GM23338 (cell line): ENCODE measurements around the gene OTUD5. TPM values are rescaled to one million over a fixed set of nuclear protein-coding genes. Genes with fewer than 3 reads are reported as not detected.

Experiments
- ATAC-seq: fragments of 200-7000 bp; cut with Tn5 transposase; 3 replicates; pipeline ENCODE4 v1.9.1; 2020
- DNase-seq: peaks from one replicate; pipeline ENCODE4 v3.0.0-alpha.2; 2015; ENCODE audit warnings: low spot score
- H2AFZ ChIP-seq: fragments of 200-600 bp; sonication (generic); 2 replicates; pipeline ENCODE4 v1.8.0; 2016; ENCODE audit warnings: antibody characterized with exemption, mild to moderate bottlenecking, moderate library complexity
- H3F3A ChIP-seq: fragments of 200-600 bp; sonication (generic); replicated peaks from 2 replicates; pipeline ENCODE4 v1.8.0; 2017; ENCODE audit warnings: antibody characterized with exemption, mixed run types, low read depth
- H3K27ac ChIP-seq: fragments of 200-600 bp; sonication (generic); 2 replicates; pipeline ENCODE4 v1.6.1; 2016; ENCODE audit warnings: low read depth
- H3K27me3 ChIP-seq: fragments of 200-600 bp; sonication (generic); 2 replicates; pipeline ENCODE4 v1.8.0; 2016; ENCODE audit warnings: mild to moderate bottlenecking, mixed run types, moderate library complexity; ENCODE audit not compliant: insufficient read depth
- H3K36me3 ChIP-seq: fragments of 200-600 bp; sonication (generic); 2 replicates; pipeline ENCODE4 v1.8.0; 2016; ENCODE audit warnings: mild to moderate bottlenecking; ENCODE audit not compliant: insufficient read depth
- H3K4me1 ChIP-seq: fragments of 200-600 bp; sonication (generic); 2 replicates; pipeline ENCODE4 v1.8.0; 2016; ENCODE audit warnings: mild to moderate bottlenecking, moderate library complexity; ENCODE audit not compliant: insufficient read depth
- H3K4me2 ChIP-seq: fragments of 200-600 bp; sonication (generic); 2 replicates; pipeline ENCODE4 v1.7.1; 2017; ENCODE audit warnings: mixed run types
- H3K4me3 ChIP-seq: fragments of 200-600 bp; sonication (generic); 2 replicates; pipeline ENCODE4 v1.6.1; 2016; ENCODE audit warnings: mixed run types
- H3K79me2 ChIP-seq: fragments of 200-600 bp; sonication (generic); replicated peaks from 2 replicates; pipeline ENCODE4 v1.8.0; 2017; ENCODE audit warnings: mild to moderate bottlenecking; ENCODE audit not compliant: insufficient read depth
- H3K9me2 ChIP-seq: fragments of 200-600 bp; sonication (generic); 2 replicates; pipeline ENCODE4 v1.8.0; 2017; ENCODE audit not compliant: insufficient read depth
- H4K20me1 ChIP-seq: fragments of 200-600 bp; sonication (generic); replicated peaks from 2 replicates; pipeline ENCODE4 v1.8.0; 2017; ENCODE audit warnings: mild to moderate bottlenecking; ENCODE audit not compliant: insufficient read depth
- H3K27ac Mint-ChIP-seq: 2 replicates; pipeline ENCODE4 v1.8.0; 2020; ENCODE audit warnings: inconsistent platforms, mild to moderate bottlenecking, moderate library complexity, mixed read lengths
- H3K27me3 Mint-ChIP-seq: 3 replicates; pipeline ENCODE4 v1.8.0; 2022; ENCODE audit warnings: low read depth, mild to moderate bottlenecking, moderate library complexity, mixed read lengths, inconsistent platforms; ENCODE audit not compliant: insufficient read depth, poor library complexity
- H3K36me3 Mint-ChIP-seq: 3 replicates; pipeline ENCODE4 v1.8.0; 2021; ENCODE audit warnings: low read depth, mild to moderate bottlenecking, inconsistent platforms, moderate library complexity, mixed read lengths
- H3K4me1 Mint-ChIP-seq: 3 replicates; pipeline ENCODE4 v1.8.0; 2020; ENCODE audit warnings: mild to moderate bottlenecking, inconsistent platforms, mixed read lengths
- H3K4me3 Mint-ChIP-seq: 3 replicates; pipeline ENCODE4 v1.8.0; 2021; ENCODE audit warnings: moderate library complexity, mild to moderate bottlenecking, inconsistent platforms, mixed read lengths
- H3K9me3 Mint-ChIP-seq: 3 replicates; pipeline ENCODE4 v1.8.0; 2020; ENCODE audit warnings: moderate library complexity, mild to moderate bottlenecking, inconsistent platforms, mixed read lengths
- CREB1 ChIP-seq: fragments of 250-450 bp; sonication (Bioruptor Pico); IDR thresholded peaks from 2 replicates; pipeline ENCODE4 v1.5.0; 2020; ENCODE audit warnings: low read depth, mild to moderate bottlenecking, moderate library complexity
- EZH2 ChIP-seq: fragments of 200-600 bp; sonication (generic); IDR thresholded peaks from one replicate; pipeline ENCODE4 v1.8.0; 2017; ENCODE audit warnings: antibody characterized with exemption, mild to moderate bottlenecking, low read depth; ENCODE audit not compliant: unreplicated experiment
- EZH2phosphoT487 ChIP-seq: fragments of 200-600 bp; sonication (generic); IDR thresholded peaks from one replicate; pipeline ENCODE4 v1.8.1; 2018; ENCODE audit warnings: antibody characterized with exemption; ENCODE audit not compliant: unreplicated experiment
- JUNB ChIP-seq: IDR thresholded peaks from one replicate; pipeline ENCODE4 v1.6.1; 2016; ENCODE audit warnings: antibody characterized with exemption; ENCODE audit not compliant: unreplicated experiment
- NANOG ChIP-seq: IDR thresholded peaks from 2 replicates; pipeline ENCODE4 v1.6.1; 2016; ENCODE audit warnings: antibody characterized with exemption, borderline replicate concordance
- POLR2AphosphoS5 ChIP-seq: IDR thresholded peaks from 2 replicates; pipeline ENCODE4 v1.6.1; 2016; ENCODE audit warnings: antibody characterized with exemption, low read depth
- STAT1 ChIP-seq: IDR thresholded peaks from one replicate; pipeline ENCODE4 v1.6.1; 2016; ENCODE audit warnings: antibody characterized with exemption; ENCODE audit not compliant: unreplicated experiment
- ZNF114 ChIP-seq: fragments of 250-450 bp; sonication (Bioruptor Pico); IDR thresholded peaks from 2 replicates; pipeline ENCODE4 v1.5.0; 2020; ENCODE audit warnings: mild to moderate bottlenecking, moderate library complexity
- ZNF331 ChIP-seq: fragments of 250-450 bp; sonication (Bioruptor Pico); IDR thresholded peaks from 2 replicates; pipeline ENCODE4 v1.5.0; 2020; ENCODE audit warnings: low read depth, mild to moderate bottlenecking, moderate library complexity
- polyA plus RNA-seq: library from polyadenylated mRNA; unstranded; fragments of >200 nt; fragmentation: Nextera tagmentation; extraction: Ambion mirVana; gene quantifications from 2 replicates; pipeline ENCODE4 v1.2.1, GENCODE V29; 2016
- total RNA-seq: library from RNA; depleted of rRNA; stranded (reverse); fragments of >200 nt; shearing (Covaris generic); gene quantifications from 2 replicates; pipeline ENCODE4 v1.2.3, GENCODE V29; 2014
- TF ChIP-seq, protein P1 (sequence below): fragments of 250-450 bp; sonication (Bioruptor Pico); IDR thresholded peaks from 2 replicates; pipeline ENCODE4 v1.5.0; 2020; ENCODE audit warnings: mild to moderate bottlenecking, moderate library complexity
- TF ChIP-seq, protein P2 (sequence below): IDR thresholded peaks from 2 replicates; pipeline ENCODE4 v1.6.1; 2016; ENCODE audit warnings: antibody characterized with exemption
- TF ChIP-seq, protein P3 (sequence below), 2 experiments: fragments of 200-600 bp in 1 of 2; sonication (generic) in 1 of 2; conservative IDR thresholded peaks; 2 replicates each; pipeline versions ENCODE4 v1.5.1 to v1.6.1; 2016 to 2017; ENCODE audit warnings: antibody characterized with exemption in 2 of 2, low read depth in 2 of 2, mild to moderate bottlenecking in 2 of 2, moderate library complexity in 1 of 2
- TF ChIP-seq, protein P4 (sequence below): IDR thresholded peaks from one replicate; pipeline ENCODE4 v1.6.1; 2018; ENCODE audit warnings: antibody characterized with exemption; ENCODE audit not compliant: unreplicated experiment

OTUD5 gene
- total and polyA plus RNA-seq, 2 experiments from 2014 or later, result 23.5 to 56.5 TPM

DNA sequence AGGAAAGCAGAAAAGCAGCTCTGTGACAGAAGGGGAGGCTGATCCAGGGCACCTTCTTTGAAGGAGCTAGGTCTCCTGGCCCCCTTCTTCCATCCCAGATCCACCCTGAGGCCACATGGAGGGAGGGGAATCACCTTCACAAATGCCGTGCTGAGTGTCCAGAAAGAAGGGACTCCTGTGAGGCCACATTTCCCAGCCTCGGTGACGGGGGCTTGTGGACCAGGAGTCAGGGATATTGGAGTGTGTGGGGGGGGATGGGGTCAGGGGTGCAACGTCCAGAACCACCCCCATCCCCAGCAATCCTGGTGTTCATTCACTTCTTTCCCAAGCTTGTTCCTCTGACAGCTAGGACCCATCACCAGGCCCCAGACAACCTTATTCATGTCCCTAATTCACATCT, 64.5 kb downstream of the OTUD5 start:
- H3K36me3 ChIP-seq, result no peaks in the 10 kb centered on the region; the same call in 1 of the 2 replicates
- DNase-seq (no peak), ATAC-seq (no peak)
- H3K4me1 ChIP-seq, result peaks cover 3% of the 10 kb centered on the region; the same call in 1 of the 2 replicates
- no peak overlapping the region for H3K4me2 ChIP-seq
- peaks cover 2% of the 10 kb centered on the region for H3K27me3 Mint-ChIP-seq
- no peaks in the 10 kb centered on the region for H3K9me3 Mint-ChIP-seq
- no peaks in the 10 kb centered on the region for H3F3A ChIP-seq
- H3K4me1 Mint-ChIP-seq, result peaks cover 10% of the 10 kb centered on the region
- no peaks in the 10 kb centered on the region for H3K27me3 ChIP-seq
- peaks cover 25% of the 10 kb centered on the region for H3K79me2 ChIP-seq
- no peak overlapping the region for H3K27ac Mint-ChIP-seq
- H2AFZ ChIP-seq, result no peak overlapping the region
- no peak overlapping the region; the same call in 2 of the 3 replicates for H3K4me3 Mint-ChIP-seq
- no peak for TF ChIP-seq EZH2phosphoT487
- TF ChIP-seq ZNF331 (CRISPR knock-in tag), result no peak
- no peak for TF ChIP-seq CREB1
- no peak for TF ChIP-seq NANOG
- TF ChIP-seq, protein P1, sequence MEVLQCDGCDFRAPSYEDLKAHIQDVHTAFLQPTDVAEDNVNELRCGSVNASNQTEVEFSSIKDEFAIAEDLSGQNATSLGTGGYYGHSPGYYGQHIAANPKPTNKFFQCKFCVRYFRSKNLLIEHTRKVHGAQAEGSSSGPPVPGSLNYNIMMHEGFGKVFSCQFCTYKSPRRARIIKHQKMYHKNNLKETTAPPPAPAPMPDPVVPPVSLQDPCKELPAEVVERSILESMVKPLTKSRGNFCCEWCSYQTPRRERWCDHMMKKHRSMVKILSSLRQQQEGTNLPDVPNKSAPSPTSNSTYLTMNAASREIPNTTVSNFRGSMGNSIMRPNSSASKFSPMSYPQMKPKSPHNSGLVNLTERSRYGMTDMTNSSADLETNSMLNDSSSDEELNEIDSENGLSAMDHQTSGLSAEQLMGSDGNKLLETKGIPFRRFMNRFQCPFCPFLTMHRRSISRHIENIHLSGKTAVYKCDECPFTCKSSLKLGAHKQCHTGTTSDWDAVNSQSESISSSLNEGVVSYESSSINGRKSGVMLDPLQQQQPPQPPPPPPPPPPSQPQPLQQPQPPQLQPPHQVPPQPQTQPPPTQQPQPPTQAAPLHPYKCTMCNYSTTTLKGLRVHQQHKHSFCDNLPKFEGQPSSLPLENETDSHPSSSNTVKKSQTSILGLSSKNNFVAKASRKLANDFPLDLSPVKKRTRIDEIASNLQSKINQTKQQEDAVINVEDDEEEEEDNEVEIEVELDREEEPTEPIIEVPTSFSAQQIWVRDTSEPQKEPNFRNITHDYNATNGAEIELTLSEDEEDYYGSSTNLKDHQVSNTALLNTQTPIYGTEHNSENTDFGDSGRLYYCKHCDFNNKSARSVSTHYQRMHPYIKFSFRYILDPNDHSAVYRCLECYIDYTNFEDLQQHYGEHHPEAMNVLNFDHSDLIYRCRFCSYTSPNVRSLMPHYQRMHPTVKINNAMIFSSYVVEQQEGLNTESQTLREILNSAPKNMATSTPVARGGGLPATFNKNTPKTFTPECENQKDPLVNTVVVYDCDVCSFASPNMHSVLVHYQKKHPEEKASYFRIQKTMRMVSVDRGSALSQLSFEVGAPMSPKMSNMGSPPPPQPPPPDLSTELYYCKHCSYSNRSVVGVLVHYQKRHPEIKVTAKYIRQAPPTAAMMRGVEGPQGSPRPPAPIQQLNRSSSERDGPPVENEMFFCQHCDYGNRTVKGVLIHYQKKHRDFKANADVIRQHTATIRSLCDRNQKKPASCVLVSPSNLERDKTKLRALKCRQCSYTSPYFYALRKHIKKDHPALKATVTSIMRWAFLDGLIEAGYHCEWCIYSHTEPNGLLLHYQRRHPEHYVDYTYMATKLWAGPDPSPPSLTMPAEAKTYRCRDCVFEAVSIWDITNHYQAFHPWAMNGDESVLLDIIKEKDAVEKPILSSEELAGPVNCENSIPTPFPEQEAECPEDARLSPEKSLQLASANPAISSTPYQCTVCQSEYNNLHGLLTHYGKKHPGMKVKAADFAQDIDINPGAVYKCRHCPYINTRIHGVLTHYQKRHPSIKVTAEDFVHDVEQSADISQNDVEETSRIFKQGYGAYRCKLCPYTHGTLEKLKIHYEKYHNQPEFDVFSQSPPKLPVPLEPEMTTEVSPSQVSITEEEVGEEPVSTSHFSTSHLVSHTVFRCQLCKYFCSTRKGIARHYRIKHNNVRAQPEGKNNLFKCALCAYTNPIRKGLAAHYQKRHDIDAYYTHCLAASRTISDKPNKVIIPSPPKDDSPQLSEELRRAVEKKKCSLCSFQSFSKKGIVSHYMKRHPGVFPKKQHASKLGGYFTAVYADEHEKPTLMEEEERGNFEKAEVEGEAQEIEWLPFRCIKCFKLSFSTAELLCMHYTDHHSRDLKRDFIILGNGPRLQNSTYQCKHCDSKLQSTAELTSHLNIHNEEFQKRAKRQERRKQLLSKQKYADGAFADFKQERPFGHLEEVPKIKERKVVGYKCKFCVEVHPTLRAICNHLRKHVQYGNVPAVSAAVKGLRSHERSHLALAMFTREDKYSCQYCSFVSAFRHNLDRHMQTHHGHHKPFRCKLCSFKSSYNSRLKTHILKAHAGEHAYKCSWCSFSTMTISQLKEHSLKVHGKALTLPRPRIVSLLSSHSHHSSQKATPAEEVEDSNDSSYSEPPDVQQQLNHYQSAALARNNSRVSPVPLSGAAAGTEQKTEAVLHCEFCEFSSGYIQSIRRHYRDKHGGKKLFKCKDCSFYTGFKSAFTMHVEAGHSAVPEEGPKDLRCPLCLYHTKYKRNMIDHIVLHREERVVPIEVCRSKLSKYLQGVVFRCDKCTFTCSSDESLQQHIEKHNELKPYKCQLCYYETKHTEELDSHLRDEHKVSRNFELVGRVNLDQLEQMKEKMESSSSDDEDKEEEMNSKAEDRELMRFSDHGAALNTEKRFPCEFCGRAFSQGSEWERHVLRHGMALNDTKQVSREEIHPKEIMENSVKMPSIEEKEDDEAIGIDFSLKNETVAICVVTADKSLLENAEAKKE, result no peak
- TF ChIP-seq EZH2, result no peak
- no peak for TF ChIP-seq ZNF114 (CRISPR knock-in tag)
- no peak for TF ChIP-seq JUNB
- TF ChIP-seq POLR2AphosphoS5, result no peak
- TF ChIP-seq STAT1, result no peak
- TF ChIP-seq, protein P2, sequence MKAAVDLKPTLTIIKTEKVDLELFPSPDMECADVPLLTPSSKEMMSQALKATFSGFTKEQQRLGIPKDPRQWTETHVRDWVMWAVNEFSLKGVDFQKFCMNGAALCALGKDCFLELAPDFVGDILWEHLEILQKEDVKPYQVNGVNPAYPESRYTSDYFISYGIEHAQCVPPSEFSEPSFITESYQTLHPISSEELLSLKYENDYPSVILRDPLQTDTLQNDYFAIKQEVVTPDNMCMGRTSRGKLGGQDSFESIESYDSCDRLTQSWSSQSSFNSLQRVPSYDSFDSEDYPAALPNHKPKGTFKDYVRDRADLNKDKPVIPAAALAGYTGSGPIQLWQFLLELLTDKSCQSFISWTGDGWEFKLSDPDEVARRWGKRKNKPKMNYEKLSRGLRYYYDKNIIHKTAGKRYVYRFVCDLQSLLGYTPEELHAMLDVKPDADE, result no peak
- TF ChIP-seq, protein P3, sequence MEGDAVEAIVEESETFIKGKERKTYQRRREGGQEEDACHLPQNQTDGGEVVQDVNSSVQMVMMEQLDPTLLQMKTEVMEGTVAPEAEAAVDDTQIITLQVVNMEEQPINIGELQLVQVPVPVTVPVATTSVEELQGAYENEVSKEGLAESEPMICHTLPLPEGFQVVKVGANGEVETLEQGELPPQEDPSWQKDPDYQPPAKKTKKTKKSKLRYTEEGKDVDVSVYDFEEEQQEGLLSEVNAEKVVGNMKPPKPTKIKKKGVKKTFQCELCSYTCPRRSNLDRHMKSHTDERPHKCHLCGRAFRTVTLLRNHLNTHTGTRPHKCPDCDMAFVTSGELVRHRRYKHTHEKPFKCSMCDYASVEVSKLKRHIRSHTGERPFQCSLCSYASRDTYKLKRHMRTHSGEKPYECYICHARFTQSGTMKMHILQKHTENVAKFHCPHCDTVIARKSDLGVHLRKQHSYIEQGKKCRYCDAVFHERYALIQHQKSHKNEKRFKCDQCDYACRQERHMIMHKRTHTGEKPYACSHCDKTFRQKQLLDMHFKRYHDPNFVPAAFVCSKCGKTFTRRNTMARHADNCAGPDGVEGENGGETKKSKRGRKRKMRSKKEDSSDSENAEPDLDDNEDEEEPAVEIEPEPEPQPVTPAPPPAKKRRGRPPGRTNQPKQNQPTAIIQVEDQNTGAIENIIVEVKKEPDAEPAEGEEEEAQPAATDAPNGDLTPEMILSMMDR (conservative IDR thresholded peaks at IDR 0.05; ENCODE audit: low read depth in 2 of 2), result no peak
- TF ChIP-seq, protein P4, sequence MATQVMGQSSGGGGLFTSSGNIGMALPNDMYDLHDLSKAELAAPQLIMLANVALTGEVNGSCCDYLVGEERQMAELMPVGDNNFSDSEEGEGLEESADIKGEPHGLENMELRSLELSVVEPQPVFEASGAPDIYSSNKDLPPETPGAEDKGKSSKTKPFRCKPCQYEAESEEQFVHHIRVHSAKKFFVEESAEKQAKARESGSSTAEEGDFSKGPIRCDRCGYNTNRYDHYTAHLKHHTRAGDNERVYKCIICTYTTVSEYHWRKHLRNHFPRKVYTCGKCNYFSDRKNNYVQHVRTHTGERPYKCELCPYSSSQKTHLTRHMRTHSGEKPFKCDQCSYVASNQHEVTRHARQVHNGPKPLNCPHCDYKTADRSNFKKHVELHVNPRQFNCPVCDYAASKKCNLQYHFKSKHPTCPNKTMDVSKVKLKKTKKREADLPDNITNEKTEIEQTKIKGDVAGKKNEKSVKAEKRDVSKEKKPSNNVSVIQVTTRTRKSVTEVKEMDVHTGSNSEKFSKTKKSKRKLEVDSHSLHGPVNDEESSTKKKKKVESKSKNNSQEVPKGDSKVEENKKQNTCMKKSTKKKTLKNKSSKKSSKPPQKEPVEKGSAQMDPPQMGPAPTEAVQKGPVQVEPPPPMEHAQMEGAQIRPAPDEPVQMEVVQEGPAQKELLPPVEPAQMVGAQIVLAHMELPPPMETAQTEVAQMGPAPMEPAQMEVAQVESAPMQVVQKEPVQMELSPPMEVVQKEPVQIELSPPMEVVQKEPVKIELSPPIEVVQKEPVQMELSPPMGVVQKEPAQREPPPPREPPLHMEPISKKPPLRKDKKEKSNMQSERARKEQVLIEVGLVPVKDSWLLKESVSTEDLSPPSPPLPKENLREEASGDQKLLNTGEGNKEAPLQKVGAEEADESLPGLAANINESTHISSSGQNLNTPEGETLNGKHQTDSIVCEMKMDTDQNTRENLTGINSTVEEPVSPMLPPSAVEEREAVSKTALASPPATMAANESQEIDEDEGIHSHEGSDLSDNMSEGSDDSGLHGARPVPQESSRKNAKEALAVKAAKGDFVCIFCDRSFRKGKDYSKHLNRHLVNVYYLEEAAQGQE, result no peak
- no peak overlapping the region for H3K27ac ChIP-seq
- H3K4me3 ChIP-seq, result no peak overlapping the region
- no peaks in the 10 kb centered on the region for H3K9me2 ChIP-seq
- no peaks in the 10 kb centered on the region for H4K20me1 ChIP-seq
- peaks cover 21% of the 10 kb centered on the region for H3K36me3 Mint-ChIP-seq
